Left ventricle myocardium superior (tissue), 1 donor: Measurements from ENCODE around the gene FAM131A. TPM values are rescaled to one million over a fixed set of nuclear protein-coding genes. Genes with fewer than 3 reads are reported as not detected.

ENCODE experiments used
- ATAC-seq: fragments of 200-7000 bp; cut with Tn5 transposase; one replicate; pipeline ENCODE4 v1.9.1; 2020; ENCODE audit warnings: mild to moderate bottlenecking, moderate library complexity
- DNase-seq: peaks from one replicate; pipeline ENCODE4 v3.0.0-alpha.2; 2020
- intact Hi-C: fragments of 100-400 bp; cut with micrococcal nuclease; formaldehyde crosslinking; loops from one replicate; pipeline ENCODE4 v1.11.0; 2022
- total RNA-seq: library from RNA; stranded (reverse); fragmentation: NEBNext Ultra II Directional; extraction: Animal tissue kit (Norgen Biotek cat#: 25700); gene quantifications from one replicate; pipeline ENCODE4 v1.2.1, GENCODE V29; 2021
- donor health status: DM: no; HTN: yes; CAD: no; lungs with severe emphysema.

FAM131A gene
- total RNA-seq, 1 donor from 2014 or later, result 41.0 TPM

- ATAC-seq (no peak), DNase-seq (peak; percentile 26)
- intact Hi-C loops, result no loop called here
Measured at GRCh38 chr3:184352149-184352785, 14.9 kb downstream of the FAM131A start.

DNA sequence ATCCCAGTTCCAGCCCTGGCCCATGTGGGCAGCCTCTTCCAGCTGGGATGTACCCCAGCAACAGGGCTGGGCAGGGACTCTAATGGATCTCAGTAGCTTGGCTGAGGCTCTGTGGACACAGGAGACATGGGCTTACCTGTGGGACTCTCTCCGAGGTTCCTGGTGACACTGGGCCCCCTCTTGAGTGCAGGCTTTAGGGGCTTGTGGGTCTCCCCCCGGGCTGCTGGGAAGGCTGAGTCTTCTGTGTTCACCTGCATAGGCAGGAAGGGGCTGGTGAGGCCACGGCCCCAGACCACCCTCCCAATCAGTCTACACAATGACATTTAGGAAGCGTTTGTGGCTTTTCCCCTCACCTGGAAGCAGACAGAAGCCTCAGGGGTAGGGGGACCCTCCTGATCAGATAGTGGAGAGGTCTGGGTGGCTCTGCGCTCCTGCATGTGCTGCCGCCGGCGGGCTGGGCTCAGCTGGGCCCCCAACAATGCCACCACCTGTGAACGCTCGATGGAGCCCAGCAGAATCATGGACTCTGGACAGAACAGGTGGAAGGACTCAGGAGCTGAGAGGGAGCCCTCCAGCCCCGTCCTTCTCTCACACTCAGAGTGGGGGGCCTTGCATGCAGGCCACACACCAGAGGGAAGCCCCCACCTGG is 15.6 kb downstream of the FAM131A start:
- no peak for ATAC-seq
- intact Hi-C loops, result no loop called here

DNA sequence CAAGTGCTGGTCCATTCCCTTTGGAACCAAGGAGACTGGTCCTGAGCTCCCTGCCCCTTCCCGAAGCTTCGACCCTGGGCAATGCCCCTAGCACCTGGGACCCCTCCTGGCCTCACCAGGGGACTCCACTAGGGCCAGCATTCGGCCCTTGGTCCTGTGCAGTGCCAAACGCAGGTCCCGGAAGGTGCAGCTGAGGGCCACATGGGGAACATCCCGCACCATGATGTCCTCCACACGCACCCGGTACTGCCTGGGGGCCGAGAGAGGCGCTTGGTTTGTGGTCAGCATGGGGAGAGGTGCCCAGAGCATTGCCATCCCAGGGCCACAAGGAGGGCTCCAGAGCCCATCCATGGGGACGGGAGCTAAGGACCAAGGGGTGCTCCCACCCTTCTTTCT is 16.1 kb downstream of the FAM131A start:
- intact Hi-C loops, result no loop called here
- ATAC-seq (no peak), DNase-seq (peak; percentile 26)

More for the DNA sequence above, 15.6 kb downstream of the FAM131A start:
- DNase-seq, result peak; percentile 25

- intact Hi-C loops, result no loop called here
- DNase-seq, result peak; percentile 75
Measured at GRCh38 chr3:184354121-184354728, 16.8 kb downstream of the FAM131A start.

DNA sequence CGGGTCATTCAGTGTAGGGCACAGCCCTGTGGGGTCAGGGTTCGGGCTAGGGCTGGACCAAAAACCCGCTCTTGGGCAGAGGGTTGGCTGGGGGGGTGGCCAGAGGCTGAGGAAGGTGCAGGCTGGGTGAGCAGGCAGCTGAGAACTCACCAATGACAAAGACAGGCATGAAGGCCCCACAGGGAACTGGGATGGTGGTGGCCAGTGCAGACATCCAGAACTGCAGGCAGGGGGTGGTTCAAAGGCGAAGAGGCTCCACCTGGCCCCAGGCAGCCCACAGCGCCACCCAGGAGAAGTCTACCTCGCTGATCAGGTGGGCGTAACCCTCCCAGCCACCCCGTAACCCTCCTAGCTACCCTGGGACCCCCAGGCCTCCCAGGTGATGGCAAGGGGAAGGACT is 17.4 kb downstream of the FAM131A start:
- ATAC-seq, result no peak
- no peak for DNase-seq
- intact Hi-C loops, result no loop called here

More at GRCh38 chr3:184354121-184354728, 16.8 kb downstream of the FAM131A start:
- ATAC-seq, result peak; percentile 41

DNA sequence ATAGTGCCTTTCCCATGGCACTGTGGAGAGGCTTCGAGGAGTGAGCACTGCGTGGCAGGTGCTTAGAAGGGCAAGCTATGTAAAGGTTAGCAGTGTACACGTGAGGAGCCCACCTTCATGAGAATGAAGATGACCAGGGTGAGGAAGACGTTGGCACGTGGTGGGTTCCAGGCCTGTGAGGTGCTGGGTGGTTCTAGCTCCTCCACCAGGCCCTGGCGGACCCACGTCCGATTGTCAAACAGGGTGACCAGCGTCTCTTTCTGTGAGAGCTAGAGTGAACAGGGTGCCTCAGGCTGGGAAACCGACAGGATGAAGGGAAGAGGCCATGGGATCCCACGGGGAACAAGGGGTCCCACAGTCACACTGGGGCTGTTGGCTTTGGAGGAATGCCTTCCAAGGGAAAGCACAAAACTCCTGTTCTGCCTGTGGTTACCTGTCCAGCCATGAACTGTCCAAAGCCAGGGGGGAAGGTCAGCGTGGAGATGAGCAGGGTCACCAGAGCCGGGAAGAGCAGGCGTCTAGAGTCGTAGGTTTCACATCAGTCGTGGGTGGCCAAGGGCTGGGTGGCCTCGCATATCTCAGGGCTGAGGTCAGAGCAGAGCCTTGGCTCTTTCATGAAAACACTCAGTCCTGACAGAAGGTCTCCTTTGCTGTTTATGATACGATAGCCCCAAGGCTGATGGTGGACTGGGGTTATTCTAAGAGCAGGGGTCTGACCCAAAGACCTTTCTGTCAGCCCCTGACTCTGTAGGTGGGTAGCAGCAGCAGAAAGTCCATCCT is 18.1 kb downstream of the FAM131A start:
- ATAC-seq (no peak), DNase-seq (peak; percentile 18)
- intact Hi-C loops, result no loop called here

- DNase-seq (no peak), ATAC-seq (no peak)
- intact Hi-C loops, result no loop called here
Measured at GRCh38 chr3:184357248-184358123, 20.1 kb downstream of the FAM131A start.

DNA sequence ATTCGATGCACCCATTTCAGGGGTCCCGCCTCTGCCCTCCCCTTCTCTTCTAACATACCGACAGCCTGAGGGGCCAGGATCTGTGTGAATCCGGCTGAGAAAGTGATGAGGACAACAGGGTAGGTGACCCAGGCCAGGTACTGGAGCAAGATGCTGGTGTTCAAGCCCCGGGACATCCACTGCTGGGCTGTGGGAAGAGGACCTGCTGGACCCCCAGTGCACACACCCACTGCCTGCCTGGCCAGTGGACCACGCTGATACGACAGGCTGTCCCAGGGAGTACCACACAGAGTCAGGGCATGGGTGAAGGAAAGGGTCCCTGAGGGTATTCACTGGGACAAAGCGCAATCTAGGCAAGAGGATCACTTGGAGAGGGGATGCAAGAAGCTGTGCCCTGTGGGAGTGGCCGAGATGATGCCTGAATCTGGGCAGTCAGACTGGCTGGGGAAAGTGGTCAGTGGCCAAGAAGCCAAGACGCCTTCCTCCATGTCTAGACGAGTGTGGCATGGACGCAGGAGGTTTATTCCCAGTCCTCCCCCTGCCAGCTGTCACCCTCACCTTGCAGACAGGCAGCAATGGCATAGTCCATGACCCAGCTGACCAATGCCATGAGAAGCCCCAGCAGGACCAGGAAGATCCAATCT is 20.8 kb downstream of the FAM131A start:
- ATAC-seq (no peak), DNase-seq (no peak)
- intact Hi-C loops, result no loop called here

GRCh38 chr3:184358921-184359350 is 21.5 kb downstream of the FAM131A start:
- DNase-seq (peak; percentile 28), ATAC-seq (no peak)
- intact Hi-C loops, result no loop called here

GRCh38 chr3:184359610-184360009 is 22.2 kb downstream of the FAM131A start:
- DNase-seq (no peak), ATAC-seq (no peak)
- intact Hi-C loops, result no loop called here

DNA sequence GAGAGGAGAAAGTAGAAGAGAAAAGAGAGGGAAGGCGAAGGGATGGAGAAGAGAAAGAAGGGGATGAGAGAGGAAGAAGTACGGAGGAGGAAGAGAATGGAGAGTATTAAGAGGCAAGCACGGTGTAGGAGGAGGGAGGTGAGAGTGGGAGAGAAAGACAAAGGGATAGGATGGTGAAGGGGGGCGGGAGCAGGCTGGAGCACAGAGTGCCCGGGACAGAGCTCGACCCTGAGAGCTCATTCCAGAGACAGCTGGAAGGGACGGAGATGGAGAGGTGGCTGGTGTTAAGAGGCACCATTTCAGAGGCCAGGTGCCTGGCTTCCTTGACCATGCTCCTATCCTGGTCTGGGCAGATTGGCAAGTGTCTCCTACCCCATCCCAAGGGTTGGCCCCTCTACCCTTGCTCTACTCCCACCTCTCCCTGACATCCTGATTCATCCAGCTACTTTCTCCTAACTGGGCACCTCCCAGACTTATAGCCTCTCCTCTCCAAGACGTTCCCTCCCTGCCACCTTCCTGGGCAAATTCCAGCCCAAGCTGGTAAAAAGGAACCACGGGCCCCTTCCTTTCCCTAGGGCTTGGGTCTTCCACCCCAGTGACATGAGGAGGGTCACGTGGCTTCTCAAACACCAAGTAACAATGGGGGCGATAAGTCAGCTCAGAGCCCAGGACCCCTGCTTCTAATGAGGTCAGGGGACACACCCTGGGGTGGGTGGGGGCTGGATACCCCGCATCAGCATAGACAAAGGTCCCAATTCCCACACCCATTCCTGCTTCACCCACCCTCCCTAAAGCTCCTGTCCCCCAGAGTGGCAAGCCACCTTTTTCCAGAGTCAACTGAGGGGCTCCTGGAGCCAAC is 22.9 kb downstream of the FAM131A start:
- DNase-seq (no peak), ATAC-seq (no peak)
- intact Hi-C loops, result no loop called here

DNA sequence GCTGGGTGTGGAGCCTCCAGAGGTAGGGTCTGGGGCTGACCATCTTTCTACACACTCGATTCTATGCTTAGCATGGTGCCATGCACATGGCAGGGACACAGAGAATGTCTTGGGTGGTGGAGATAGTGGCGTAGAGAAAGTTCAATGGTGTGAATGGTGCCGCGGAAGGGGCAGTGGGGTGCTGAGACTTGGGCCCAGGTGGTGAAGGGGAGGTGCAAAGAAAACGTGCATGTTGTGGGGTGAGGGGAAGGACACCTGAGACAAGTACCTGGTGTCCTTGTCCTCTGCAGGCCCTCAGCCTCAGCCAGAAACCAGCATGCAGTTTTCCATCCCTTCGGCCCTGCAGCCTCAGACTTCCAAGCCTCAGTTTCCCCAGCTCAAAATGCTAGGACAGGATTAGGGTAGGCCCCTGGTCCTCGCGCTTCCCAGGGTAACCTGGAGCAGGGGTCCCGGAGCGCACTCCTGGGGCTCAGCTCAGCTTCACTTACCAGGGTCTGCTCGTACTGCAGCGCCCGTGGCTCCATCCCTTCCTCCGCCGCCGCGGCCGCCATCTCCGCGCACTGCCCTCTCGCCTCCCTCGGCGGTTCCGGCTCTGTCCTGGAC is 23.6 kb downstream of the FAM131A start:
- no peak for ATAC-seq
- intact Hi-C loops, result no loop called here
- DNase-seq, result no peak

DNA sequence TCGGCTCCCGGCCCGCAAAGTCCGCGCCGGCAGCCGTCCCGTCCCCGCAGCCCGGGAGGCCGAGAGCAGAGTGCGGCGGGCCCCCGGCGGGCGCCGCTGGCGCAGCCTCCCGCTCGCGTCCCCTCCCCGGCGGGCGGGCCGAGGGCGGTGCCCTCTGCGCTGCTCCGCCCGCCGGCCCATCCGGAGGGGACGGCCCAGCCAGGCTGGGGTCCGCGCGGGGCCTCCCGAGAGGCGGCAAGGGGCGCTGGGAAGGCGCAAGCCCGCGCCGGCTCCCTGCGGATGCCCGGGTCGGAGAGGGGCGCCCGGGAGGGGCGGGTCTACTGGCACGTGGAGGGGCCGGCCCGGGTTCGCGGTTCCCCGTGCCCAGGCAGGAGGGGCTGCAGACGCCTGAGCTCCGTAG is 24.1 kb downstream of the FAM131A start, which contains the start of the genes CLCN2 and POLR2H:
Gene CLCN2, minus strand, starts transcription at position 74 of the 400 bp plus-strand sequence. CDS start 126 bp downstream, outside the sequence.
Gene POLR2H, plus strand, starts transcription at position 179 of the 400 bp plus-strand sequence. CDS start 1,783 bp downstream, outside the sequence.
- DNase-seq, result peak; percentile 78
- peak; percentile 69 for ATAC-seq
- intact Hi-C loops, result no loop called here

GRCh38 chr3:184361932-184362667 is 24.7 kb downstream of the FAM131A start:
- ATAC-seq (peak; percentile 51), DNase-seq (peak; percentile 77)
- intact Hi-C loops, result no loop called here

- DNase-seq (peak; percentile 97), ATAC-seq (peak; percentile 80)
- intact Hi-C loops, result no loop called here
Measured at GRCh38 chr3:184362668-184363546, 25.5 kb downstream of the FAM131A start.
